Fibroblast of lung (primary cell): Measurements from ENCODE around the gene NKD1. TPM values are rescaled to one million over a fixed set of nuclear protein-coding genes. Genes with fewer than 3 reads are reported as not detected.

Experiments used
- DNase-seq, 2 donors: peaks; one replicate each; pipeline versions ENCODE4 v3.0.0 to v3.0.0-alpha.2; 2010; ENCODE audit warnings: low read depth in 2 of 2
- H2AFZ ChIP-seq: 2 replicates; pipeline ENCODE4 v1.5.1; 2012; ENCODE audit warnings: low read length, control low read depth, inconsistent platforms
- H3K27ac ChIP-seq: 2 replicates; pipeline ENCODE4 v1.5.1; 2011; ENCODE audit warnings: low read length, control low read depth; ENCODE audit not compliant: insufficient read depth
- H3K27me3 ChIP-seq: 2 replicates; pipeline ENCODE4 v1.5.1; 2011; ENCODE audit warnings: mild to moderate bottlenecking, low read length; ENCODE audit not compliant: control insufficient read depth, insufficient read depth
- H3K36me3 ChIP-seq: 2 replicates; pipeline ENCODE4 v1.5.1; 2011; ENCODE audit warnings: low read length; ENCODE audit not compliant: control insufficient read depth, insufficient read depth
- H3K4me1 ChIP-seq: 2 replicates; pipeline ENCODE4 v1.5.1; 2011; ENCODE audit warnings: low read length; ENCODE audit not compliant: control insufficient read depth, insufficient read depth; ENCODE audit errors: extremely low read depth
- H3K4me2 ChIP-seq: 2 replicates; pipeline ENCODE4 v1.5.1; 2011; ENCODE audit warnings: low read length, control low read depth; ENCODE audit not compliant: insufficient read depth; ENCODE audit errors: extremely low read depth
- H3K4me3 ChIP-seq, 4 experiments: fragments of 200-600 bp in 1 of 4; sonication (generic) in 1 of 4; replicated peaks in 1 of 4; 2 replicates each; pipeline ENCODE4 v1.5.1; 2011 to 2016; ENCODE audit warnings: low read length in 4 of 4, low read depth in 3 of 4, mild to moderate bottlenecking in 3 of 4, control low read depth in 2 of 4, inconsistent platforms in 1 of 4, mixed read lengths in 1 of 4; ENCODE audit not compliant: insufficient read depth in 1 of 4; ENCODE audit errors: control extremely low read depth in 1 of 4
- H3K79me2 ChIP-seq: 2 replicates; pipeline ENCODE4 v1.5.1; 2012; ENCODE audit warnings: mild to moderate bottlenecking, low read length, inconsistent platforms; ENCODE audit not compliant: control insufficient read depth, insufficient read depth
- H3K9ac ChIP-seq: 2 replicates; pipeline ENCODE4 v1.5.1; 2011; ENCODE audit warnings: mild to moderate bottlenecking, low read length, control low read depth; ENCODE audit not compliant: insufficient read depth
- H3K9me3 ChIP-seq: 2 replicates; pipeline ENCODE4 v1.5.1; 2012; ENCODE audit warnings: low read depth, low read length; ENCODE audit not compliant: control insufficient read depth, insufficient read depth
- H4K20me1 ChIP-seq: 2 replicates; pipeline ENCODE4 v1.5.1; 2011; ENCODE audit warnings: low read length; ENCODE audit not compliant: control insufficient read depth, insufficient read depth; ENCODE audit errors: extremely low read depth
- EZH2 ChIP-seq: IDR thresholded peaks from 2 replicates; pipeline ENCODE4 v1.5.1; 2012; ENCODE audit warnings: low read length, control low read depth, mild to moderate bottlenecking; ENCODE audit errors: missing control alignments
- polyA plus RNA-seq, 2 donors: library from polyadenylated mRNA; depleted of rRNA in 1 of 2; stranded (reverse) in 1 of 2; unstranded in 1 of 2; fragments of >200 nt; gene quantifications; 2 replicates each; pipeline ENCODE4 v1.2.1, GENCODE V29; 2011 to 2012; ENCODE audit warnings: missing spikeins in 1 of 2
- total RNA-seq: library from RNA; depleted of rRNA; stranded (reverse); fragments of >200 nt; gene quantifications from 2 replicates; pipeline ENCODE4 v1.2.1, GENCODE V29; 2014
- TF ChIP-seq, protein P1 (sequence below), 2 donors: IDR thresholded peaks in 1 of 2; conservative IDR thresholded peaks in 1 of 2; 1 replicate in 1 of 2; 2 replicates in 1 of 2; pipeline ENCODE4 v1.5.1; 2011 to 2012; ENCODE audit warnings: low read length in 2 of 2, control low read depth in 1 of 2, inconsistent platforms in 1 of 2, low read depth in 1 of 2, mild to moderate bottlenecking in 1 of 2

The NKD1 gene
- total and polyA plus RNA-seq, 2 donors (not counting 1 experiment from before 2014, with no cell fraction given), result under 0.01 to 0.12 TPM

DNA sequence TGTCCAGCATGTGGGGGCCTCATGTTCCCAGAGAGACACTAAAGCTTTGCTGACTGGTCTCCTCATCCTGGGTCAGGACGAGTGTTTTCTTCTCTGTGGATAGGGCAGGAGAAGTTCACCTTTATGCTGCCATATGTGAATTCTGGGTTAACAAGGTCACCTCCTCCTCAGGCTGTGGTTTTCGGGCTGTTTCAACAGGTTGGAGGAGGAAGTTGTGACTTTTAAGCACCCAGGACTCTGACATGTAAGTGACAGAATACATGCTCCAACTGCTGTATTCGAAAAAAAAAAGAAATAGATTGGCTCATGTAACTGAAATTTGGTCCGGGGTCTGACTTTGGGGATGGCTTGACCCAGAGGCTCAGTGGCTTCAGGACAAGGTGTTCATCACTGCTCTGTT lies 78.7 kb downstream of the NKD1 start:
- H3K4me2 ChIP-seq, result no peak overlapping the region
- no peaks in the 10 kb centered on the region for H3K36me3 ChIP-seq
- H3K27ac ChIP-seq, result no peak overlapping the region
- no peak for DNase-seq
- no peak for TF ChIP-seq EZH2
- TF ChIP-seq, protein P1, sequence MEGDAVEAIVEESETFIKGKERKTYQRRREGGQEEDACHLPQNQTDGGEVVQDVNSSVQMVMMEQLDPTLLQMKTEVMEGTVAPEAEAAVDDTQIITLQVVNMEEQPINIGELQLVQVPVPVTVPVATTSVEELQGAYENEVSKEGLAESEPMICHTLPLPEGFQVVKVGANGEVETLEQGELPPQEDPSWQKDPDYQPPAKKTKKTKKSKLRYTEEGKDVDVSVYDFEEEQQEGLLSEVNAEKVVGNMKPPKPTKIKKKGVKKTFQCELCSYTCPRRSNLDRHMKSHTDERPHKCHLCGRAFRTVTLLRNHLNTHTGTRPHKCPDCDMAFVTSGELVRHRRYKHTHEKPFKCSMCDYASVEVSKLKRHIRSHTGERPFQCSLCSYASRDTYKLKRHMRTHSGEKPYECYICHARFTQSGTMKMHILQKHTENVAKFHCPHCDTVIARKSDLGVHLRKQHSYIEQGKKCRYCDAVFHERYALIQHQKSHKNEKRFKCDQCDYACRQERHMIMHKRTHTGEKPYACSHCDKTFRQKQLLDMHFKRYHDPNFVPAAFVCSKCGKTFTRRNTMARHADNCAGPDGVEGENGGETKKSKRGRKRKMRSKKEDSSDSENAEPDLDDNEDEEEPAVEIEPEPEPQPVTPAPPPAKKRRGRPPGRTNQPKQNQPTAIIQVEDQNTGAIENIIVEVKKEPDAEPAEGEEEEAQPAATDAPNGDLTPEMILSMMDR (conservative IDR thresholded peaks at IDR 0.05 in 1 of 2, IDR thresholded peaks at IDR 0.05 in 1 of 2; ENCODE audit: low read depth in 1 of 2, low read length in 2 of 2), result no peak
- no peaks in the 10 kb centered on the region for H3K4me1 ChIP-seq
- H3K4me3 ChIP-seq, result no peak overlapping the region
- no peaks in the 10 kb centered on the region for H3K9me3 ChIP-seq
- H3K9ac ChIP-seq, result no peak overlapping the region
- H2AFZ ChIP-seq, result no peak overlapping the region
- no peaks in the 10 kb centered on the region for H3K27me3 ChIP-seq
- no peaks in the 10 kb centered on the region for H3K79me2 ChIP-seq
- H4K20me1 ChIP-seq, result no peaks in the 10 kb centered on the region

DNA sequence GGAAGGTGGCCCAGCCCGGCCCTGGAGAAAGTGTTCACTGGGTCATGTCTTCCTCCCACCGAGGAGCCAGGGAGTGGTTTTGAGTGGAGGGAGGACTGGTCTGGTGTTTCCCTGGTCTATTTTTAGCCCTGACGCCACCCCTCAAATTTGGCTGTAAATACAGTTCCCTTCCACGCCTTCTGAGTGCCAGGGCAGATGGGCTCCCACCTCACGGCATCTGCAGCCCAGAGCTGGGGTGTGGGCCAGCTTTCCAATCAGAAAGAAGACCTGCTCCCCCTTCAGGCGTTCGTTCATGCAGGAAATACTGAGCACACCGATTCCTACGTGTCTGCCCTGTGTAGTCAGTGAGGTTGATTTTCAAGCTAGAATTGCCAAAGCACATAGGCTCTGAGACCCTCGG lies 79.2 kb downstream of the NKD1 start:
- no peak for TF ChIP-seq EZH2
- TF ChIP-seq, protein P1 (conservative IDR thresholded peaks at IDR 0.05 in 1 of 2, IDR thresholded peaks at IDR 0.05 in 1 of 2; ENCODE audit: low read depth in 1 of 2, low read length in 2 of 2), result peak; percentile 43 to 49

DNA sequence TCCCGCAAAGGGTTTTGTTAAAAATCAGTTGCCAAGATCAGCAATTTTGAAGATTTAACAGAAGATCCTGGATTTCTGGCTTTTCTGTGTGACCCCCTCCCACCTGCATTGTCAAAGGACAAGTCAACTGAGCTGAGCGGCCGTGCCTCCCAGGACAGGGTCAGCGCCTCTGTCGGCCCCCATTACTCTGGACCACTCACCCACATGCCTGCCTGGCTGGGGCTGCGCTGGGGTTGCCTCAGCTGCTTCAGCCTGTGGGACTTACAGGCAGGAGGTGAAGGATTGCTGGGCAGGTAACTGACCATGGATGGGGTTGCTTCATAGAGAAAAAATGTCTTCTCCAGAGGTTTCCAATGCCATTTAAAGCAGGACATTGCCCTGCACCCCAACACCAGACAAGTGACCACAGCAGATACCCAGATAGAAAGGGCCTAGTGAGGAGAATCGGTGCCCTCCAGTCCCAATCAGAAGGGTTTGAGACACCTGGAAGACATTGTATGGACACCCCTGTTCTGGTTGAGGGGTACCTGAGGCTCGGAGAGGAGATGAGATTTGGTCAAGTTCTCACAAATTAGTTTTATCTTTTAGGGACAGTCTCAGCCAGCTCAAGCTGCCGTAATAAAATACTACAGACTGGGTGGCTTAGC lies 80.1 kb downstream of the NKD1 start:
- no peak overlapping the region for H3K4me3 ChIP-seq
- no peak overlapping the region for H3K9ac ChIP-seq
- TF ChIP-seq, protein P1 (conservative IDR thresholded peaks at IDR 0.05 in 1 of 2, IDR thresholded peaks at IDR 0.05 in 1 of 2; ENCODE audit: low read depth in 1 of 2, low read length in 2 of 2), result no peak
- TF ChIP-seq EZH2, result no peak
- H3K36me3 ChIP-seq, result no peaks in the 10 kb centered on the region
- no peaks in the 10 kb centered on the region for H4K20me1 ChIP-seq
- no peaks in the 10 kb centered on the region for H3K4me1 ChIP-seq
- DNase-seq, result no peak
- no peak overlapping the region for H2AFZ ChIP-seq
- no peak overlapping the region for H3K4me2 ChIP-seq
- no peaks in the 10 kb centered on the region for H3K79me2 ChIP-seq
- H3K27me3 ChIP-seq, result no peaks in the 10 kb centered on the region
- H3K27ac ChIP-seq, result no peak overlapping the region
- no peaks in the 10 kb centered on the region for H3K9me3 ChIP-seq

More for the DNA sequence above, 79.2 kb downstream of the NKD1 start:
- Histone ChIP-seq H4K20me1 (no peaks in the 10 kb centered on the region), H3K36me3 (no peaks in the 10 kb centered on the region), H3K27ac (no peak overlapping the region), H3K4me3 (no peak overlapping the region), H3K9me3 (no peaks in the 10 kb centered on the region), H3K9ac (no peak overlapping the region), H2AFZ (no peak overlapping the region), H3K4me2 (no peak overlapping the region), H3K27me3 (no peaks in the 10 kb centered on the region), H3K4me1 (no peaks in the 10 kb centered on the region), H3K79me2 (no peaks in the 10 kb centered on the region)
- DNase-seq, result peak; percentile 37 to 41
